ENCODE data around the gene SLC50A1. TPM values are rescaled to one million over a fixed set of nuclear protein-coding genes. Genes with fewer than 3 reads are reported as not detected.
A peak's percentile ranks its signal among the peaks of the same experiment; 100 is the strongest.

The SLC50A1 gene
- total and polyA plus RNA-seq, 4 donors: 26.3 to 114 (median 68.4) TPM

DNA sequence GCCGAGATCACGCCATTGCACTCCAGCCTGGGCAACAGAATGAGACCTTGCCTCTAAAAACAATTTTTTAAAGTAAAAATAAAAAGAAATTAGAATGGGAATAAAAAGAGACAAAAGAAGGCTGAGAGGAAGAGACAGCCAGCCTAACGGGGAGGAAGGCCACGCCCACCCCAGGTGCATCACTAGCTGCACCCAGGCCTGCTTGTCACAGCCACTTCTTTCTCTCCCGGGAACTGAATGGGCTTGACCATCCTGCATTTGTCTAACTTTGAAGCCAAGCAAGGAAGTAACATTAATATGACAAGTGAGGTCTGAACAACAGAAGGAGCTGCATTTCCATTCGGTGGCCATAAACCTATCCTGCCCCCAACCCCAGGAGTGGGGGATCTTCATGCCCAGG is 28.8 kb upstream of the SLC50A1 start:
- WGBS, 2 donors: 79 to 80% methylated on average over 6 of the region's 6 CpGs
- TF ChIP-seq, protein P1, sequence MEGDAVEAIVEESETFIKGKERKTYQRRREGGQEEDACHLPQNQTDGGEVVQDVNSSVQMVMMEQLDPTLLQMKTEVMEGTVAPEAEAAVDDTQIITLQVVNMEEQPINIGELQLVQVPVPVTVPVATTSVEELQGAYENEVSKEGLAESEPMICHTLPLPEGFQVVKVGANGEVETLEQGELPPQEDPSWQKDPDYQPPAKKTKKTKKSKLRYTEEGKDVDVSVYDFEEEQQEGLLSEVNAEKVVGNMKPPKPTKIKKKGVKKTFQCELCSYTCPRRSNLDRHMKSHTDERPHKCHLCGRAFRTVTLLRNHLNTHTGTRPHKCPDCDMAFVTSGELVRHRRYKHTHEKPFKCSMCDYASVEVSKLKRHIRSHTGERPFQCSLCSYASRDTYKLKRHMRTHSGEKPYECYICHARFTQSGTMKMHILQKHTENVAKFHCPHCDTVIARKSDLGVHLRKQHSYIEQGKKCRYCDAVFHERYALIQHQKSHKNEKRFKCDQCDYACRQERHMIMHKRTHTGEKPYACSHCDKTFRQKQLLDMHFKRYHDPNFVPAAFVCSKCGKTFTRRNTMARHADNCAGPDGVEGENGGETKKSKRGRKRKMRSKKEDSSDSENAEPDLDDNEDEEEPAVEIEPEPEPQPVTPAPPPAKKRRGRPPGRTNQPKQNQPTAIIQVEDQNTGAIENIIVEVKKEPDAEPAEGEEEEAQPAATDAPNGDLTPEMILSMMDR (IDR thresholded peaks at IDR 0.05; ENCODE audit: control extremely low read depth, extremely low read depth): no peak
- H3K4me3 ChIP-seq: no peak overlapping the region
- ATAC-seq (ENCODE audit: insufficient read depth, low FRiP score) (no peak), DNase-seq (no peak)
- peak overlapping the region in 1 of 2 donors; percentile 10 for H3K27ac ChIP-seq (ENCODE audit: low read depth in 1 of 2, low read length in 1 of 2)
- H3K4me1 ChIP-seq (ENCODE audit: control insufficient read depth in 5 of 5, insufficient read depth in 5 of 5, low read length in 5 of 5): peaks cover 0 to 3% (median 0%) of the 10 kb centered on the region in 5 donors
- no peaks in the 10 kb centered on the region for H3K36me3 ChIP-seq (ENCODE audit: control insufficient read depth in 4 of 4, insufficient read depth in 4 of 4, low read length in 4 of 4)
- H3K27me3 ChIP-seq (ENCODE audit: control insufficient read depth in 3 of 3, insufficient read depth in 3 of 3, low read length in 2 of 3): no peaks in the 10 kb centered on the region
- H3K9ac ChIP-seq (ENCODE audit: insufficient read depth in 1 of 2, low read length in 2 of 2): no peak overlapping the region
- H3K9me3 ChIP-seq (ENCODE audit: control insufficient read depth in 4 of 4, insufficient read depth in 3 of 4, low read length in 3 of 4): no peaks in the 10 kb centered on the region

DNA sequence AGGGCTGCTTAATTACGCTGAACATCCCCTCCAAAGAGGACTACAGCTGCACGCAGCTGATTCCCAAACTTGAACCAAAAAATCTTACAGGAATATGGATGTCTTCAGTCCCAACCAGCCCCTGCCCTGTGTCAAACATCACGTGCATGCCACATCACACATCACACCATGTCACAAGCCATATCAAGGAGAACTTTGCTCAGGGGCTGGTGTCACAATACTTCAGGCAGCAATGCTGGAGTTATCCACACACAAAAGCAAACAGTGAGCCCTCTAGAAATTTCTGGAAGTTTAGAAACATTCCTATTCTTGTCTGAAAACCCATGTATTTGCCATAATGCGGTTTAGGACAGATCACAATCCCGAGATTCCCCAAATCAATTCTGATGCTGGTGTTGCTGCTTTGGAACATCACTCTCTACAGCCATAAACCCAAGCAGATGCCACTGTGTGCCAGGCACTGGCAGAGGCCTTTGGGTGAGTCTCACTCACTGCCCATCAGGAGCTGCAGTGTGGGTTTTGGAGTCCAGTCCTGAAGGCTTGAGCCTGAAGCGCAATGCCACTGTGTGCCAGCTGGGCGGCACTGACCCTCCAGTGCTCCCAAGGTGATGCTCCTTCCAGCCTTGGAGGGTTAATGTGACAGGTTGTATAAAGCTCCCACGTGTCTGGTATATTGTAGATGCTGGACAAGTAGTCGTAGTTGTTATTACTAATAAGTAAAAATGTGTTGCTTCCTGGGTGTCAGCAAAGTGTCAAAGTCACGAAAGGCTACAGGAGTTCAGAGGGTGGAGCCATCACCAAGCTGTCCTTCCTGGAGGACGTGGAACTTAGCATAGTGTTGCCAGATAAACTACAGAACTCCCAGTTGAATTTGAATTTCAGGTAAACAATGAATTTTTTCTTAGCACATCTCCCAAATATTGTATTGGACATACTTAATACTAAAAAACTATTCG is 28.1 kb upstream of the SLC50A1 start:
- TF ChIP-seq, protein P1 (IDR thresholded peaks at IDR 0.05; ENCODE audit: control extremely low read depth, extremely low read depth): no peak
- Histone ChIP-seq H3K9ac (ENCODE audit: insufficient read depth in 1 of 2, low read length in 2 of 2) (no peak overlapping the region), H3K4me1 (ENCODE audit: control insufficient read depth in 5 of 5, insufficient read depth in 5 of 5, low read length in 5 of 5) (peaks cover 0 to 3% (median 0%) of the 10 kb centered on the region in 5 donors), H3K27me3 (ENCODE audit: control insufficient read depth in 3 of 3, insufficient read depth in 3 of 3, low read length in 2 of 3) (no peaks in the 10 kb centered on the region), H3K9me3 (ENCODE audit: control insufficient read depth in 4 of 4, insufficient read depth in 3 of 4, low read length in 3 of 4) (no peaks in the 10 kb centered on the region), H3K4me3 (no peak overlapping the region), H3K27ac (ENCODE audit: low read depth in 1 of 2, low read length in 1 of 2) (peak overlapping the region in 1 of 2 donors; percentile 10), H3K36me3 (ENCODE audit: control insufficient read depth in 4 of 4, insufficient read depth in 4 of 4, low read length in 4 of 4) (no peaks in the 10 kb centered on the region)
- 74 to 80% methylated on average over 12 of the region's 12 CpGs for WGBS, 2 donors
- ATAC-seq (ENCODE audit: insufficient read depth, low FRiP score): no peak
- no peak for DNase-seq

DNA sequence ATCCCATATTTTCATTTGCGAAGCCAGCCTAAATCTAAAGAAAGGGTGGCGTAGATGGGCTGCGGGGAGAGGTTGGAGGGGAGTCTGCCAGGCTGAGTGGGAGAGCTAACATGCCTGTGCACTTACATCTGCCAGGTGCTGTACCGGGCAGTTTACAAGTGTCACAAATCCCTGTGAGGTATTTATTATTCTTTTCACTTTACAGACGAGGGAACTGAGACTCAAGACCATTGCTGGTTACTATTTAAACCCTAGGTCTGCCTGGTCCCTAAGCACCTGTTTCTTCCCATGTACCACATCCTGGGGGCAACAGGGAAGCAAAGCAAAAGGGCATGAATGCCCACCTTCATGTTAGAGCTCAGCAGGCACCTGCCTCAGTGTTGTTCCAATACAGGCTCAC is 27.4 kb upstream of the SLC50A1 start:
- H3K9me3 ChIP-seq (ENCODE audit: control insufficient read depth in 4 of 4, insufficient read depth in 3 of 4, low read length in 3 of 4): no peaks in the 10 kb centered on the region
- no peak overlapping the region for H3K4me3 ChIP-seq
- no peak overlapping the region for H3K27ac ChIP-seq (ENCODE audit: low read depth in 1 of 2, low read length in 1 of 2)
- DNase-seq (no peak), ATAC-seq (ENCODE audit: insufficient read depth, low FRiP score) (no peak)
- peaks cover 0 to 3% (median 0%) of the 10 kb centered on the region in 5 donors for H3K4me1 ChIP-seq (ENCODE audit: control insufficient read depth in 5 of 5, insufficient read depth in 5 of 5, low read length in 5 of 5)
- H3K36me3 ChIP-seq (ENCODE audit: control insufficient read depth in 4 of 4, insufficient read depth in 4 of 4, low read length in 4 of 4): no peaks in the 10 kb centered on the region
- TF ChIP-seq, protein P1 (IDR thresholded peaks at IDR 0.05; ENCODE audit: control extremely low read depth, extremely low read depth): no peak
- H3K9ac ChIP-seq (ENCODE audit: insufficient read depth in 1 of 2, low read length in 2 of 2): no peak overlapping the region
- H3K27me3 ChIP-seq (ENCODE audit: control insufficient read depth in 3 of 3, insufficient read depth in 3 of 3, low read length in 2 of 3): no peaks in the 10 kb centered on the region
- WGBS, 2 donors: 78 to 87% methylated on average over 5 of the region's 5 CpGs

All from lung (tissue), 12 donors.